D721Med (cell line): ENCODE measurements around the gene PTPRR.

Experiments used
- DNase-seq: peaks from one replicate; pipeline ENCODE4 v3.0.0; 2011; ENCODE audit warnings: low spot score; ENCODE audit not compliant: insufficient read length
- FAIRE-seq: peaks from 2 replicates; lab custom pipeline; 2011; peaks lifted over from hg19 to GRCh38; lab: Jason Lieb, UNC
- CTCF ChIP-seq: IDR thresholded peaks from 2 replicates; pipeline ENCODE4 v1.5.1; 2012; ENCODE audit warnings: mild to moderate bottlenecking, control low read depth; ENCODE audit not compliant: insufficient read depth; ENCODE audit errors: missing control alignments

The PTPRR gene

GRCh38 chr12:70929029-70929428 lies 8.5 kb upstream of the PTPRR start:
- no peak for DNase-seq
- FAIRE-seq = no peak
- no peak for TF ChIP-seq CTCF

GRCh38 chr12:70928071-70928470 lies 7.5 kb upstream of the PTPRR start:
- FAIRE-seq (no peak), DNase-seq (no peak)
- no peak for TF ChIP-seq CTCF

DNA sequence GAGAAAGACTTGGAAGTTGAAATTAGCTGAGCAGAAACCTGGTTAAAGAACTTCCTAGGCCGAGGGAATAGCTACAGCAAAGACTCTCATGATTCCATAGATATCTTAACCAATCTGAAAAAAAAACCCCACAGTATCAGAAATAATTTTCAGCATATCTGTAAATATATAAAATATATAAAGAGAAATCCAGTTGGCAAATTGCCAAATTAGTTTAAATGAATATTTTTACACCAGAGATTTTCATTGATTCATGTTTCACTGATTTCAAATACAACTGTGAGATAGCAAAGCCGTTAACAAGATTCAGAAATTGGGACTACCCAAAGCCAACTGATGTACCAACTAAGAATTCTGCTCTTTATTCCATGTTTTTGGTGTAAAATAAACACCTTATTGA lies 6.8 kb upstream of the PTPRR start:
- no peak for DNase-seq
- no peak for FAIRE-seq
- TF ChIP-seq CTCF = no peak

GRCh38 chr12:70925539-70925938 lies 5.0 kb upstream of the PTPRR start:
- FAIRE-seq (no peak), DNase-seq (no peak)
- no peak for TF ChIP-seq CTCF

DNA sequence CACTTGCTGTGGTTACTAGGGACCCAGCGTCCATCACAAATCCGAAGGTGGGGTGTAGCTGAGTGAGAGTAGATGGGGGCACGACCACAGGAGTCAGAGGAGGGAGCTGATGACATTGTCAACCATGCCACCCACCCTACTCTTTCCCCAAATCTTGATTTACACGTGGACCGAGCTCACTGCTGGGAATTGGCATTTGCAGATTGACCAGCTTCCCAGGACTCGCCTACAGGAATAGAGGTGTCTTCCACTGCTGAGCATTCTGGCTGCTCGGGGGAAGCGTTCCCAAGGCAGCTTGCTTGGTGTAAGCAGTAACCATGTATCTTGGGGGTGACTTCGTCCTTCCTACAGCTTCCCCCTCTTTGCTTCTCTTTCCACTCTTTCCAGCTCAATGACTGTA lies 353 bp upstream of the PTPRR start:
- FAIRE-seq (no peak), DNase-seq (no peak)
- TF ChIP-seq CTCF = no peak

- DNase-seq = no peak
- TF ChIP-seq CTCF = no peak
- FAIRE-seq = no peak
These were observed 922 bp downstream of the PTPRR start for GRCh38 chr12:70919597-70920035.

DNA sequence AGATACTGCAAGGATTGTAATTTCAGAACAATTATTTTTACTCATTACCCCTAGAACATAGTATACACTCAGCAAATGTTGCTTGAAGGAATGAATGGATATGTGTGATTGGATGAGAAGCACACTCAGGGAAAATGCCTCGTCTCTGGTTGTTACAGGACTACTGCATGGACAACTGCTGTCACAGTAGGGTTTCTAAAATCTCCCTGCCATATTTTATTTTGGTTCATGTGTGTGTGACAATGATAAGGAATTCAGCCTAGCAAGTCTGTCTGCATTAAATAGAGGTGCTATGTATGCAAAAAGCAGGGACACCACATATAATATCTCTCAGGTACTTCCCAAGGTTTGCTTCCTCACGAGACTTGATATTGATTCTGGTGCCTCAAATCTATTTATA lies 1.4 kb downstream of the PTPRR start:
- no peak for FAIRE-seq
- no peak for DNase-seq
- no peak for TF ChIP-seq CTCF
